CD4-positive, alpha-beta T cell treated with Interferon gamma for 1 hour (primary cell): Measurements from ENCODE around the gene ANXA3.
"Not testable (repeated sequence)": the region's sequence is repeated elsewhere in the genome, so short reads cannot be mapped to it uniquely, and the experiment has no call there.

Experiments
- DNase-seq: peaks from one replicate; pipeline ENCODE4 v3.0.0-alpha.2; 2020

ANXA3 gene

DNA sequence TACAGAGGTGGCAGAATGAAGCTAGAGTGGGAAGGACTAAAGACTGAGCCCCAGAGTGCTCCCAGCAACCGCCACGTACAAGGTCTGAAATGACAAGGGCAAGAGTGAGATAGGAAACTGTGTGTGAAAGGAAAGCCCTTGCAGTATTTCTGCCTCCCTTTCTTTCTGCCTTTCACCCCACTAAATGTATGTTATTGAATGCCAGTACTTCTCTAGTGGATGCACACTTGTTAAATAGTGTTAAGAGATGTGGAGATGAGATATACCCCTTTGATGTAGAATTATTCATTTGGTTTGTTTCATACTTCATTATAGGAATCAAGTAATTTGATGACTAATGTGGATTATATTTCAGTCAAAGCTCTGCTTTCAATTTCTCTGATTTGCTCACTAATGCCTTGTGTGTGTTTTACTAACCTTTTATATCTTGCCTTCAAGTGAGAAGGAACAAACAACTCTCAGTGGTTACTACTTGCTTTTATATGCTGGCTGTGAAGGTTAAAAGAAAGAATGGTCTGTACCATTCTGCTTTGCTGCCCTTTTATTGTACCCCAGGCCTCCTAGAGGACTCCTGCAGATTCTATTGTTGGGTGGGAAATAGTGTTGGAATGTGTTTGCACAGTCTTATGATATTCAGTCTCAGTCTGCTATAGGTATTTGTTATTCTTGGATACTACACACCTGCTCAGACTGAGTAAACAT, 8.0 kb upstream of the ANXA3 start:
- no peak for DNase-seq

DNA sequence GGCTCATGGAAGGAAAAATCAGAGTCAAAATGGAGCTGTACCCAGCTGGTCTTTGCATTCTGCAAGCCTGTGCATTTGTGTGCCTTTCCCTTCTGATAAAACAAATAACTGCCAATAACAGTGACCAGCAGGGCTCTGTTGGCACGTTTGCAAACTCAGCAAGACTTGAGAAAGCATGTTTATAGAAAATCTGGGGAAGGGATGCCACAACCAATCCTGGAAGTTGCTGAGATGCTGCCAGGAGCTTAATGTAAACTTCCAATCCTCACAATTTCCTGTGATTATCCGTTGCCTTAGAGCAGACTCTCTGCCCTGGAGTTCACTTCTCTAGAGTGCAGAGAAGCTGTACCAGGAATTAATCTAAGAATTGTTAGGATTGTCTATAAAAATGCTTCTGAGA, 6.9 kb upstream of the ANXA3 start:
- no peak for DNase-seq

DNA sequence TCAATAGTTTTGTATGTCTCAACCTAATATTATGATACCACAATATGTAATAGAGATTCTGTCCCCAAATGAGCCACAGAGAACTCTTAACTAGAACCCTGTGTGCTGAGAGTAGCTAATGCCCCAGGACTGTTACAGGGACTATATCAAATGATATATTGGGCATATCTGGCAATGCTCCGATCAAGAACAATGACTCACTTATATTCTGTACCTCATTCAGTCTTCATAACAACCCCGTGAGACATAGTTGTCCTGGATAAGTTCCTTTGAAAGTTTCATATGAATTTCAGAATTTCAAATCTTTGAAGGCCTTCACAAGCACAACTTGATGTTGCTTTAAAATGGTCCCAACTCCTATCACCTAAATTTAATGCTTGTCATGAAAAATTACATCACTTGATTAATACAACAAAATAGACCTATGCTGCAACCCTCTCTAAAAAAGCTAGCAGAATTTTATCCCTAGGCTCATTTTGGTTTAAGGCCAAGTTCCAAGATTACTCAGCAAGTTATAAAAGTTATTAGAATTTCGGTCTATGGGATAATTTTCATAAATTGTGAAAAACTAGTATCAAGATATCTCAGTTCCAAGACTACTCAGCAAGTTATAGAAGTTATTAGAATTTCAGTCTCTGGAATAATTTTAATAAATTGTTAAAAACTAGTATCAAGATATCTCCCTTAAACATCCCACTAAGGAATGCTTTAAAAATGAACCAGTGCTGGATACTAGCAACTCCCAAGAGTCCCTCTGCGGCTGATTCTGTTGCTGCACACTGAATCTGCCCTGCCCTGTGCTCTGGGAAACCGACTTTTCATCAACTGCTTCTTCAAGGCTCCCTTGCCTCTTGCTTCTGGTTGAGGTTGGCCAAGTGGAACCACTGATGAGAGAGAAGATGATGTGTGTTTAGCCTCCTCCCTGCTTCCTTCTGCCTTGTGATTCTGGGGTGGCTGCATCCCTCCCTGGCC, 6.0 kb upstream of the ANXA3 start:
- DNase-seq = no peak

DNA sequence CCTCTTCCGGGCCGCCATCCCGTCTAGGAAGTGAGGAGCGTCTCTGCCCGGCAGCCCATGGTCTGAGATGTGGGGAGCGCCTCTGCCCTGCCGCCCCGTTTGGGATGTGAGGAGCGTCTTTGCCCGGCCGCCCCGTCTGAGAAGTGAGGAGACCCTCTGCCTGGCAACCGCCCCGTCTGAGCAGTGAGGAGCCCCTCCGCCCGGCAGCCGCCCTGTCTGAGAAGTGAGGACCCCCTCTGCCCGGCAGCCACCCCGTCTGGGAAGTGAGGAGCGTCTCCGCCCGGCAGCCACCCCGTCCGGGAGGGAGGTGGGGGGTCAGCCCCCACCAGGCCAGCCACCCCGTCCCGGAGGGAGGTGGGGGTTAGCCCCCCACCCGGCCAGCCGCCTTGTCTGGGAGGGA, 3.7 kb upstream of the ANXA3 start:
- not testable (repeated sequence) for DNase-seq

DNA sequence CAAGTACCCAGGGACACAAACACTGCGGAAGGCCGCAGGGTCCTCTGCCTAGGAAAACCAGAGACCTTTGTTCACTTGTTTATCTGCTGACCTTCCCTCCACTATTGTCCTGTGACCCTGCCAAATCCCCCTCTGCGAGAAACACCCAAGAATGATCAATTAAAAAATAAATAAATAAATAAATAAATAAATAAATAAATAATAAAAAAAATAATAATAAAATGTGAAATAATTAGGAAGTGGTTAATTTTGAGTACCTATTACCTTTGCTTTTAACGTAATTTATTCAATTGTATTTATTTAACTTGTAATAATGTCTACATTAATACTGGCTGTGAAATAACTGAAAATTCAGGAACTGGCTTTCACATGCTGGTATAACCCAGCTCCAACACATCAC, 2.7 kb upstream of the ANXA3 start:
- not testable (repeated sequence) for DNase-seq

DNA sequence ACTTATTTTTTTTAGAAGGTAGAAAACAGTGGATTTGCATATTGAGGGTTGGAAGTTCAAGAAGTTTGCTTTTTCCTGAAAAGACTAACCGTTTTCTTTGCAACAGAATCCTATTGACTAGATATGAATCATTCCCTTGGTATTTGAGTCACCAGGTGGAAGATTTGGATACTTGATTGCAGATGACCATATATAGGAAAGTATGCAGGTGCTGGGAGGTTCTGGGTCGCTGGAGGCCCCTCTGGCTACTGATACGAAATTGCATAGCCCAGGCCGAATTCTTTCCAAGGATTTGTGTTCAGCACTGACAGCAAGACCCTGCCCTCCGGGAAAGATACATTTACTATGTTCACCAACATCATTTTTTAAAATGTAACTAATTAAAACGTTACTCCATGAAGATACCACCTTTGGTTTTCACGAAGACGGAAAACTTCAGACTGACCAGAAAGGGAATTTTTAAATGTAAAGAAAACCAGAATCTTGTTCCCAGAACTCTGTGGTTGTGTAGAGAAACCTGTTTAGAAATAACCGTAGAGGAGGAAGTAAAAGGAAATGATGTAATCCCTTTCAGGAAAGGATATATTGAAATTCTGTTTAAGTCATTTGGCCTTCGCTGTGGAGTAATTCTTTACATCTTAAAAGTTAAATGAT, 946 bp downstream of the ANXA3 start:
- DNase-seq = no peak

DNA sequence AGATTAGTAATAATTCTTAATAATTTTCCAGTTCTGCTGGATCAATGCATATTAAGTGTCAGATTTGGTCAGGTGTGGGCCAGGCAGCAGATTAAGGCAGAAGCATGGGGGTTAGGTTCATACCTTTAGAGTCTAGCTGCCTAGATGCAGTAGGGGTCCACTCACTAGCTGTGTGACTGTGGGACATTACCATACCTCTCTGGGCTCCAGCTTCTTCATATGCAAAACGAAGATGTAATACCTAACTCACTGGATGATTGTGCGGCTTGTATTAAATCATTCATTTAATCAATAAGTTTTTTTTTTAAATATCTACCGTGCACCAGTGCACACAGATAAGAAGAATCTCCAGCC, 1.4 kb downstream of the ANXA3 start:
- no peak for DNase-seq

DNA sequence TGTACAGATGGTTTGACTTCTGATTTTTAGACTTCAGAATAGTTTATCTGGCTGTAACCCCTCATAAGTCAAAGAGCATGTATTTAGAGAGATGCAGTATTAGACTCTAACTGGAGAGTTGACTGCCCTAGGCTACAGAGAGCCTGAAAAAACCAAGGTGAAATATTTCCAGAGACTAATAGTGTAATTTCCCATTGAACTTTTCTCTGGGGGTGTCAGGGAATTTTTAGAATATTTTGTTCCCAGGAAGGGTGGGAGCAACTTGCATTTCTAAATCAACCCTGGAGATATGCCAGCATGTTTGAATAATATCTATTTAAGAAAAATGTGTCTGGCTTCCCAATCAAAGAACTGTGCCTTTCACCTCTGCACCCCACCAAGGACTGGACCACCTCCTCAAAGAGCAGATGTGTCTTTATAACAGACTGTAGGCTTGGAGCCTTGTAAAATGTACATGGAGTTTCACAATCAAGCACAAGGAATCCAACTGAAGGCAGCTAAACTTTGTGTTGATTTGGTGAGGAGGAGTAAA, 2.0 kb downstream of the ANXA3 start:
- no peak for DNase-seq

DNA sequence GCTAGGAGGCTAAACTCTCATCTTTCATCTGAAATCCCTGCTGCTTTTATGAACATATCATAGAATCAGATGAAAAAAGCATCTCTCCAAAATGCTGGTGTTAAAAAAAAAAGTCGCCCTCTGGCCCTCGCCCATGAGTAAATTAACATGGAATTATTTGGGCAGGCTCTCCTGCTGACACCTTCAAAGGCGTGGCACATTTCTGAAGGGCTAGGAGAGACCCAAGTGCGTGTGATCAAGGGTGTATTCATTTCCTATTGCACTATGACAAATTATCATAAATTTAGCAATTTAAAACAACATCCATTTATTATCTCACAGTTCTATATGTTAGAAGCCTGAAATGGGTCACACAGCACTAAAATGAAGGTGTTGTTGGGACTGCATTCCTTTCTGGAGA, 5.1 kb downstream of the ANXA3 start:
- DNase-seq = no peak

DNA sequence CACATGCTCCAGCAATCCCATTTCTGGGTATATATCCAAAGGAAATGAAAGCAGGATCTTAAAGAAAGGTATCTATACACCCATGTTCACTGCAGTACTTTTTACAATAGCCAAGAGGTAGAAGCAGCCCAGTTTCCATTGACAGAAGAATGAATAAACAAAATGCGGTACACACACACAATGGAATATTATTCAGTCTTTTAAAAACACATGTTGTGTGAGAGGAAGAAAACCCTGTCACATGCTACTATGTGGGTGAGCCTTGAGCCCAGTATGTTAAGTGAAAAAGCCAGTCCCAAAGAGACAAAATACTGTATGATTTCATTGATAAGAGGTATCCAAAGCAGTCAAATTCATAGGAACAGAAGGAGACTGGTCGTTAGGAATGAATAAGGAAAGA, 6.3 kb downstream of the ANXA3 start:
- no peak for DNase-seq

DNA sequence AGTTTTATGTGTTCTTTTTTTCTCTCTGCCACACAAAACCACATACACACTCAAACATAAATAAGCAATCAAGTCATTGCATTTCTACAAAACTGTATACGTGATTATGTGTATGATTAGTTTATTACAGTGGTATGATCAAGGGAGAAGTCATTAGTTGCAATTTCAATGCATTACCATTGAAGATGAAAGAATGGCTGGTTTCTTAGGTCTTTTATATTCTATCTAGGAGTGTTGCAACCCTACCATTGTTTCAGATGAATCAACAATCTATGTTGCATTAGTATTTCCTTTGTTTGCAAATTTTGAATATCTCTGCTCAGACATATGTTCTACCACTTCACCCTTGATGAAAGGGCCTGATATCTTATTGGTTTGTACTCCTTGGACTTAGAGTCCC, 6.8 kb downstream of the ANXA3 start:
- DNase-seq = no peak

DNA sequence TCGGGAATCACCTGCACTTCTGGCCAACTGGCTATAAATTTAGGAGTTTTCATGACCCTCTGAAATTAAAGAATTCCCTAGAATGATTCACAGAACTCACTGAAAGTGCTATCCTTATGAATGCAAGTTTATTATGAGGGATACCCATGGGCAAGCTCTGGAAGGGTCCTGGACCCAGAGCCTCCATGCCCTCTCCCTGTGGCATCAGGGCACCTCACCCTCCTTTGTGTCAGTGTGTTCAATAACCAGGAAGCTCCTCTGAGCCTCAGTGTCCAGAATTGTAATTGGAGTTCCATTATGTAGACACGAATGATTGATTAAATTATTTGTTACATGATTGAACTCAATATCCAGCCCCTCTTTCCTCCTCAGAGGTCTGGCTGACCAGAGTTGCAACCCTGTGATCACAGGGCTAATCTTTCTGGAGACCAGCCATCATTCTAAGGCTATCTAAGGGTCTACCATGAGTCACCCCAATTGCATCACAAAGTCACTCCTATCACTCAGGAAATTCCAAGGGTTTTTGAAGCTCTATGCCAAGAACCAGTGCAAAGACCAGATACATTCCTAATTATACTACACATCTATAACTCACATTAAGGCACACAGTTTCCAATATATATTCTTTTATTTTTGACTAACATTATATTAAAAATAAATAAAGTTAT, 8.9 kb downstream of the ANXA3 start:
- DNase-seq = no peak

DNA sequence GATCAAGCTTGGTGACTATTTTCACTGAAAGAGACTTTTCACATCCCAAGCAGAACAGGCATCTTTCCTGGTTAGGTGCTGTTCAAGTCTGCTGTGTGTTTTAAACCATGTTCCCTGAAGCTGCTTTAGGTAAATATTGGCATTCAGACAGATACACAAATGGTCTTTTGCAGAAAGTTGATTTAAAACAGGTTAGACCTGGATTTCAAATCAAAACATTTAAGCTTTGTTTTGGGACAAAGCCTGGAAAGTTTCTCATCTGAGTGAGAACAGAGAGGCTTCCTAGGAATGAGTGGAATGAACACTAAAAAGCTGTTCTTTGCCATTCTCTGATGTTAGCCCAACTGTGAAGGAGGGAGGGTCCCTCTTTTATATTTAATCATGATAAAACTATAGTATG, 10.1 kb downstream of the ANXA3 start:
- DNase-seq = no peak

DNA sequence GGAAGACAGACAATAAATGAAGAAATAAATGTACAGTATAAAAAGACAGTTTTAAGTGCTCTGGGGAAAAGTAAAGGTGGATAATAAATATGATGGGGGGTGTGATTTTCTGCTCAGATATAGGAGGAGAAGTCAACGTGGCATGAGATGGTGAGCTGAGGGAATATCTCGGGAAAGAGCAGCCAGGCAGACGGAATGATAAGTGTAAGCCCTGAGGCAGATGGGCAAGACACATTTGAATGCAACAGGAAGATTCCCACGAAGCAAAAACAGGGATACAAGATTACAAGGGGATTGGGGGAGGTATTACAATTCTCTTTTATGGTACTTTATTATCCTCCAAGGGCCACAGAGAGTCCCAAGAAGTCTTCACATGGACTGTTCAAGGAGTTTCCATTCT, 11.1 kb downstream of the ANXA3 start:
- DNase-seq = no peak

DNA sequence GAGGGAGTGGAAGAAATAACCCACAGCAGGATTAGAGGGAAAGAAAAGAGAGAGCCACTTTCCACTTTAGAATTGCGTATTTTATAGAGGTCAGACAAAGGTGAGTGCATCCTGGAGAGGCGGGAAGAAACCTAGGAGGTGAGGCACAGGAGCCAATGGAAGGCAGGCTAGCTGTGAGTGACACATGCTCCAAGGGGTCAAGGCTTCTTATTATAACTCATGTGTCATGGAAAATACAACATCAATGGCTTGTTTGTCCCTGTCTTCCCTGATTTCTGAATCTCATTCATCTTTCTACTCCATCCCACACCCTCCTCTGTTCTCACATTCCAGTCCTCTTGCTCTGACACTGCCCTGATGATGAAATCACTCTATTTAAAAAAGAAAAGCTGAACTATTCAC, 14.4 kb downstream of the ANXA3 start:
- DNase-seq = no peak

DNA sequence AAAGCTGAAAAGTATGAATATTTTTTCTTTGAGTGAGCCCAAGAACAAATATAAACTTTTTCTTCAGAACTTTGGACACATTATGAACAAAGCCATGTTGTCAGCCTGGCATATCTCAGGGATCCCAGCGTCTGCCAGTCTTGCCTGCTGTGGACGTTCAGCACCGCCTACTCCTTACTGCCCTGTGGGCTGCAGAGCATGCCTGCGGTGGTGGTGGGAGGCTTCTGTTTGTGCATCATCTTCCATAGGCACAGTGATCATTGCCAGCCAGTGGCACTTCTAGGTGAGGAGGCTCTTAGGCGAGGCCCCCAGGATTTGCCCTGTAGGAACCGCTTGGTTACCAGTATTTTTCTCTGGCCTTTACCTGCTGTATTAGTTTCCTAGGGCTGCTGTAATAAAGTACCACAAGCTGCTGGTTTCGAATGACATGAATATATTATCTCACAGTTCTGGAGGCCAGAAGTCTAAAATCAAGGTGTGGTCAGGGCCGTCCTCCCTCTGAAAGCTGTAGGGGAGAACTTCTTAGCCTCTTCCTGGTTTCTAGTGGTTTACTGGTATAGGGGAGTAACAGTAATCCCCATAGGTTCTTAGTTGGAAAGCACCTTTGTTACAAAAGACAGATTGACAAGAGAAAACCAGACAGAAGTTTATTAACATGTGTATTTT, 15.4 kb downstream of the ANXA3 start:
- no peak for DNase-seq

DNA sequence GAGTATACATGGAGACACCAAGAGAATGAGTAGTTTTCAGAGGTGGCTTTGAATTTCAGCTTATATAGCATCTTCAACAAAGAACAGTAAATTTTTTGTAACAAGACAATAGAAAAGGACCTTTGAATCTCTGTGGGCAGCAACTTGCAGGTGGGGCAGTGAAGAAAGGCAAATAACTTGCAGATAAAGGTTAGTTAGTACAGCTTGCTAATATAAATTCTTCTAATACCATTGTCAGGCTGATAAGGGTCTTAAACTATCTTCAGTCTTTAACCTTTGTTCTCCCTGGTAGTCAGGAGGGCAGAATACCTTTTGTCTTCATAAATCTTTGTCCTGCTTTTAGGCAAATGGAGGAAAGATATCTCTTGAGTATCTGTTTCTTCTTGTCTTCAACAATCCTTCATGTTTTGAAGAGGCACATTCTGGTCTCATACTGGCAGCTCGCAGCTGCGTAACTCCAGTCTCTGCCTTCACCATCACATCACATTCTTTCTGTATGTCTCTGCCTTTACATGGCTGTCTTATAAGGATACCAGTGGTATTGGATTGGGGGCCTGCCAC, 16.0 kb downstream of the ANXA3 start:
- DNase-seq = no peak

DNA sequence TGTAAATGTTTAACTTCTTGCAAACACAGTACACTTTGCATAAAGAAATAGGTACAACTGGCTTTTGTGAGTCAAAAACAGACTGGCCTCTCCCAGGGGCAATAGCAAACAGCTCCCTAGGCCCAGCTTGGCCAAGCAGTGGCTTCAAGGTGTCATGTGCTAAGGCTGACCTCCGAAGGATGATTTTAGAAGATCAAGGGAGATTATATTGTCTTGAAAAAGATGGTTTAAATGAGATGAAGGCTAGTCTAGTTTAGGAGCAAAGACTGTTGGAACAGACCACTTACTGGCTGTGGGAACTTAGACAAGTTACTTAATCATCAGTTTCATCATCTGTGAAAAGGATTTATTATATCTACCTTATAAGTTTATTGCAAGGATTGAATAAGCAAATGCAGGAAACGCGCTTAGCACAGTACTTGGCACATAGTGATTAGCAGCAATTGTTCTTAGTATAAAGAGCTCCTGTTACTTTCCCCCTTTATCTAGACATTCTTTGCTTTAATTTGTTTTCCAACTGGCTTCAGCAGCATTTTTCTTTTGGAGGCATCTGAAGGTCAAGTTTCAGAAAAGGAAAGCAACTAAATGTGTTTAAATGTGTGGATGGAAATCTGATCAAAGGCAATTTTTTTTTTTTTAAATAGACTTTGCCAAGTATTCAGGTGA, 17.2 kb downstream of the ANXA3 start:
- no peak for DNase-seq

DNA sequence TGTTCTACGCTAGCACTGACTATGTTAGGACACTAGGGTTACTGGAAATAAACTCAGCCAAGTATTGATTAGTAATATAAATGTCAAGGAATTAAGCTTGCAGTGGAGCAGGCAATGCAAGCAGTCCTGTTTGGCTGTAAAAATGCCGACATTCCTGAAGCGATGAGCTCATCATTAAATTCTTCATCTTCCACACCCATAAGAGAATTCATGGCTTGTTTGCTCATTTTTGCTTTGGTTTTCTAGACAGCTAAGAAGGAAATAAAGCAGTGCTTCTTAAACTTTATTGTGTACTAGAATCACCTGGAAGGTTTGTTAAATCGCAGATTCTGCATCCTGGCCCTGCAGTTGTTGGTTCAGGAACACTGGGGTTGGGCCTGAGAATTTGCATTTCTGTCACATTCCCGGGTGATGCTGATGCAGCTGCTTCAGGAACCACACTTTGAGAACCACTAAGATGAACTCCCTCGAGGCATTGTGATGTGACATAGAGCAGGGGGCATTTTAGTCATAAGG, 17.8 kb downstream of the ANXA3 start:
- DNase-seq = no peak

DNA sequence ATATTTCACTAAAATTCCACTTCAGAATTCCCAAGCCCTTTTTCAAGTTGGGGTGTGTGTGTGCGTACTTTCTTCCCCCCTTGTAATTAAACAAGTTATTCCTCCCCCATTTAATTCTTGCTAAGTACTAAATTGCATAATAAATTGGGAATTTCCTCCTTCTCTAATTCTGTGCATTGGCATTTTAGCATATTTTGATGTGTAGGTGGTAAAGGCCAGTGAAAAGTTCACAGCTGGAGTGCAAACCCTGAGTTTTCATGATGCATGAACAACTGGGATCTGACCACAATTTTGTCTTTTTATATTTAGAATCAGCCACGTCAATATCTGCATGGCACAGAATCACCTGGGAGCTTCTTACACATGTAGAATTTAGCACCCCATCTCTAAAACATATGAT, 18.5 kb downstream of the ANXA3 start:
- DNase-seq = no peak

DNA sequence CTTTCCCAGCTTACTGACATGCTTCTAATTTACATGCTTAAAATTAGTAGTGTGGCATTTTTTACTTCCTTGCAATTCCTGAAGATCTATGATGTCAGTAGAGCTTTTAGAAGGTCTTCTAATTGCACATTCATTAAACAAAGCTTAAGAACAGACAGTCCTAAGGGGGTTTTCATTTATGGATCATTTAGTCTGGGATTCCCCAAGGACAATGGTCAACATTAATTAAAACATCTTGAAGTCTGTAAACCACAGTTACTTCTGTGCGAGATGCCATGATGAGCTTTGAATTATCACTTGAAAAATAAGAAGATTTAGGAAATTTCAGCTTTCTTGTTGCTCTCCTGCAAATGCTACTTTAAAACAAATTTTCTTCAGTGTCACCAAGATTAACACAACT, 20.2 kb downstream of the ANXA3 start:
- DNase-seq = no peak
